NT2/D1 (cell line): ENCODE results near the gene SDK1.

ENCODE experiments used
- SUZ12 ChIP-seq: IDR thresholded peaks from 2 replicates; pipeline ENCODE4 v1.6.1; 2011; ENCODE audit not compliant: insufficient read length, insufficient read depth; ENCODE audit errors: extremely low read depth
- YY1 ChIP-seq: IDR thresholded peaks from 2 replicates; pipeline ENCODE4 v1.6.1; 2011; ENCODE audit not compliant: insufficient read length, insufficient read depth
- ZNF274 ChIP-seq: IDR thresholded peaks from 2 replicates; pipeline ENCODE4 v1.6.1; 2011; ENCODE audit warnings: mild to moderate bottlenecking, low read depth, low read length

- TF ChIP-seq YY1 (no peak), ZNF274 (no peak), SUZ12 (no peak)
Measured at GRCh38 chr7:3959364-3959763, 658.3 kb downstream of the SDK1 start.
